Caco-2 (cell line): ENCODE data around the gene PLXNA2. TPM values are rescaled to one million over a fixed set of nuclear protein-coding genes. Genes with fewer than 3 reads are reported as not detected.

ENCODE experiments used
- BruUV-seq: library from RNA; stranded (reverse); fragments of 400-500 nt; replicated peaks from 2 replicates; lab custom pipeline; 2021; lab: Mats Ljungman, UMichigan
- CTCF ChIA-PET: fragments of 300-600 bp; sonication (Branson Sonifier 250); formaldehyde crosslinking; loops from one replicate; lab custom pipeline; 2022; ENCODE audit warnings: antibody characterized with exemption; lab: Charles Lee
- POLR2A ChIA-PET: fragments of 300-600 bp; sonication (Branson Sonifier 250); formaldehyde crosslinking; loops from one replicate; lab custom pipeline; 2022; ENCODE audit warnings: antibody characterized with exemption; lab: Charles Lee
- DNase-seq, 2 experiments: peaks; one replicate each; pipeline versions ENCODE4 v3.0.0 to v3.0.0-alpha.2; 2020 to 2022
- H3K27me3 ChIP-seq: replicated peaks from 2 replicates; pipeline ENCODE4 v1.6.0; 2011; ENCODE audit warnings: low read length; ENCODE audit not compliant: control insufficient read depth, insufficient read depth
- H3K36me3 ChIP-seq: 2 replicates; pipeline ENCODE4 v1.5.1; 2011; ENCODE audit warnings: low read length; ENCODE audit not compliant: control insufficient read depth, insufficient read depth
- H3K4me1 ChIP-seq: fragments of 250-450 bp; sonication (Bioruptor Pico); 2 replicates; pipeline ENCODE4 v1.5.1; 2020; ENCODE audit warnings: mild to moderate bottlenecking
- H3K4me3 ChIP-seq: 2 replicates; pipeline ENCODE4 v1.5.1; 2011; ENCODE audit warnings: low read depth, mild to moderate bottlenecking, control low read depth, low read length
- H3K9me3 ChIP-seq: fragments of 250-450 bp; sonication (Bioruptor Pico); 2 replicates; pipeline ENCODE4 v1.5.1; 2020; ENCODE audit warnings: mild to moderate bottlenecking, moderate library complexity
- H3K27ac Mint-ChIP-seq: one replicate; pipeline ENCODE4 v1.8.0; 2022; ENCODE audit warnings: mixed read lengths; ENCODE audit not compliant: unreplicated experiment
- H3K27me3 Mint-ChIP-seq: one replicate; pipeline ENCODE4 v1.8.0; 2022; ENCODE audit warnings: mixed read lengths; ENCODE audit not compliant: insufficient read depth, unreplicated experiment
- H3K36me3 Mint-ChIP-seq: one replicate; pipeline ENCODE4 v1.8.0; 2022; ENCODE audit warnings: mild to moderate bottlenecking, mixed read lengths; ENCODE audit not compliant: insufficient read depth, unreplicated experiment
- H3K4me1 Mint-ChIP-seq: one replicate; pipeline ENCODE4 v1.8.0; 2022; ENCODE audit warnings: low read depth, mixed read lengths; ENCODE audit not compliant: unreplicated experiment
- H3K4me3 Mint-ChIP-seq: one replicate; pipeline ENCODE4 v1.8.0; 2022; ENCODE audit warnings: mild to moderate bottlenecking, moderate library complexity, mixed read lengths; ENCODE audit not compliant: unreplicated experiment
- H3K9me3 Mint-ChIP-seq: one replicate; pipeline ENCODE4 v1.8.0; 2022; ENCODE audit warnings: mixed read lengths; ENCODE audit not compliant: unreplicated experiment
- intact Hi-C: fragments of 100-400 bp; cut with micrococcal nuclease; formaldehyde crosslinking; loops from one replicate; pipeline ENCODE4 v1.10.0; 2022; ENCODE audit not compliant: unreplicated experiment
- total RNA-seq: library from RNA; stranded (reverse); gene quantifications from 2 replicates; pipeline ENCODE4 v1.2.3, GENCODE V29; 2022
- TF ChIP-seq, protein P1 (sequence below), 2 experiments: fragments of 200-600 bp in 1 of 2; IDR thresholded peaks; 1 replicate in 1 of 2; 2 replicates in 1 of 2; pipeline versions ENCODE4 v1.5.1 to v1.8.0; 2011 to 2022; ENCODE audit warnings: antibody characterized with exemption in 1 of 2, control low read depth in 1 of 2, inconsistent platforms in 1 of 2, low read depth in 1 of 2, low read length in 1 of 2, mild to moderate bottlenecking in 1 of 2, moderate library complexity in 1 of 2; ENCODE audit not compliant: insufficient read depth in 1 of 2, severe bottlenecking in 1 of 2, unreplicated experiment in 1 of 2

Gene PLXNA2
- total RNA-seq, 1 experiment from 2014 or later = 3.2 TPM

DNA sequence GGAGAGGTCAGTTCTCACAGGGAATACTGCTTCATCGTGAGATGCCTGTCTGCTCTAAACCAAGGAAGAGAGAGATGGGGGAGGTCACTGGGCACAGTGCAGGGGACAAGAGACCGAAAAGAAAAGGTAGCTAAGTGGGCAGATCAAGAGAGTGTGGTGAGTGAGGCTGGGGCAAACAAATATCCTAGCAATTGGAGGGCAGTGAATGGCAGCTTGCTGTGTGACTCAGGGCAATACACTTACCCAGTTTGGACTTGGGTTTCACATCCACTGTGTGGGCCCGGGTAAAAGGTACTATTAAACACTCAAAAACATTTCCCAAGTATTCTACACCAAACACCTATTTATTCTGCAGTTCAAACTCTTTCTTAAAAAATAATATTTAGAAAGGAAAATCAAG, 10.2 kb downstream of the PLXNA2 start:
- Mint-ChIP-seq H3K36me3 (no peaks in the 10 kb centered on the region), H3K4me3 (no peak overlapping the region), H3K27me3 (no peaks in the 10 kb centered on the region), H3K27ac (no peak overlapping the region), H3K4me1 (peaks cover 19% of the 10 kb centered on the region), H3K9me3 (no peaks in the 10 kb centered on the region)
- Histone ChIP-seq H3K9me3 (no peaks in the 10 kb centered on the region), H3K4me1 (peaks cover 24% of the 10 kb centered on the region; the same call in 1 of the 2 replicates), H3K27me3 (no peaks in the 10 kb centered on the region), H3K36me3 (no peaks in the 10 kb centered on the region), H3K4me3 (no peak overlapping the region)
- ChIA-PET CTCF (no interaction called here), POLR2A (no interaction called here)
- intact Hi-C loops = no loop called here
- BruUV-seq = no TSS peak
- no peak for DNase-seq
- TF ChIP-seq, protein P1, sequence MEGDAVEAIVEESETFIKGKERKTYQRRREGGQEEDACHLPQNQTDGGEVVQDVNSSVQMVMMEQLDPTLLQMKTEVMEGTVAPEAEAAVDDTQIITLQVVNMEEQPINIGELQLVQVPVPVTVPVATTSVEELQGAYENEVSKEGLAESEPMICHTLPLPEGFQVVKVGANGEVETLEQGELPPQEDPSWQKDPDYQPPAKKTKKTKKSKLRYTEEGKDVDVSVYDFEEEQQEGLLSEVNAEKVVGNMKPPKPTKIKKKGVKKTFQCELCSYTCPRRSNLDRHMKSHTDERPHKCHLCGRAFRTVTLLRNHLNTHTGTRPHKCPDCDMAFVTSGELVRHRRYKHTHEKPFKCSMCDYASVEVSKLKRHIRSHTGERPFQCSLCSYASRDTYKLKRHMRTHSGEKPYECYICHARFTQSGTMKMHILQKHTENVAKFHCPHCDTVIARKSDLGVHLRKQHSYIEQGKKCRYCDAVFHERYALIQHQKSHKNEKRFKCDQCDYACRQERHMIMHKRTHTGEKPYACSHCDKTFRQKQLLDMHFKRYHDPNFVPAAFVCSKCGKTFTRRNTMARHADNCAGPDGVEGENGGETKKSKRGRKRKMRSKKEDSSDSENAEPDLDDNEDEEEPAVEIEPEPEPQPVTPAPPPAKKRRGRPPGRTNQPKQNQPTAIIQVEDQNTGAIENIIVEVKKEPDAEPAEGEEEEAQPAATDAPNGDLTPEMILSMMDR (IDR thresholded peaks at IDR 0.05; ENCODE audit: insufficient read depth in 1 of 2, low read depth in 1 of 2, low read length in 1 of 2, severe bottlenecking in 1 of 2, unreplicated experiment in 1 of 2) = no peak

DNA sequence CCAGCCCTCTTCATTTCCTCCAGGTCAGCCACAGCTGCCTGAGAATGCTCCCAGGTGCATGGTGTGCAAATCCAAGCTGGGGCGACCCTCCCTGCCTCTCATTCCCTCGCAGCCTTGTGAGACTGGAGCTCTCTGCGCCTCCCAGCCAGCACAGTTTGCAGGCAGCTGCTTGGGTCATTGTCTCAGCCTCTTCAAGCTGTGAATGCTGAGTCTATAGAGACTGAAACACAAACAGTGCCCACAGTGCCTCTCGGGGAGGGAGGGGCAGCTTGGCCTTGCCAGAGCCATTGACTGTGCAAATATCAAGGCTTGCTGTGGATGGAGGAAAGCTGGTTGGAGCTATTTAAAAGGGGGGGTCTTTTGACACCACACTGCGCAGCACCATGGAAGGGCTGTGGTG, 10.6 kb downstream of the PLXNA2 start:
- H3K36me3 ChIP-seq = no peaks in the 10 kb centered on the region
- Mint-ChIP-seq H3K27me3 (no peaks in the 10 kb centered on the region), H3K9me3 (no peaks in the 10 kb centered on the region), H3K4me1 (peaks cover 18% of the 10 kb centered on the region), H3K4me3 (no peak overlapping the region), H3K36me3 (no peaks in the 10 kb centered on the region), H3K27ac (no peak overlapping the region)
- TF ChIP-seq, protein P1 (IDR thresholded peaks at IDR 0.05; ENCODE audit: insufficient read depth in 1 of 2, low read depth in 1 of 2, low read length in 1 of 2, severe bottlenecking in 1 of 2, unreplicated experiment in 1 of 2) = no peak
- H3K4me3 ChIP-seq = no peak overlapping the region
- intact Hi-C loops = no loop called here
- peaks cover 22% of the 10 kb centered on the region; the same call in 1 of the 2 replicates for H3K4me1 ChIP-seq
- CTCF ChIA-PET = no interaction called here
- no TSS peak for BruUV-seq
- no peak for DNase-seq
- H3K9me3 ChIP-seq = no peaks in the 10 kb centered on the region
- POLR2A ChIA-PET = no interaction called here
- no peaks in the 10 kb centered on the region for H3K27me3 ChIP-seq

DNA sequence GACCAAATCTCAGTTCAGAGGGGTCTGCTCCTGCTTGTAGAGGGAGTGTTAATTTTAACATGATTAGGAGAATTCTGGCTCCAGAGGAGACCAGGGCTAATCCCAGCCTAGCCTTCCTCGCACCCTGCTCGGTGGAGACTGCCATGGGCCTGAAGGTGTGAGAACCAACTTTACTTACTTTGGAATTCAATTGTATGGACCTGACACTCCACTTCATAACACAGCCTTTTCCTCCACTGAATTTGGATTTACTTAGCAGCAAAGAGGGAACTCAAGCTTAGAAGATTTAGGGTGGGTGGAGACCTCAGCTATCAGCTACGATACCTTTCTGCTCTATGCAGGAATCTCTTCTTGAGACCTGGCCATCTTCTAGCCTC, 11.5 kb downstream of the PLXNA2 start:
- H3K4me3 ChIP-seq = no peak overlapping the region
- no peaks in the 10 kb centered on the region for H3K27me3 Mint-ChIP-seq
- H3K36me3 Mint-ChIP-seq = no peaks in the 10 kb centered on the region
- H3K9me3 ChIP-seq = no peaks in the 10 kb centered on the region
- BruUV-seq = no TSS peak
- no peaks in the 10 kb centered on the region for H3K27me3 ChIP-seq
- peaks cover 18% of the 10 kb centered on the region for H3K4me1 Mint-ChIP-seq
- TF ChIP-seq, protein P1 (IDR thresholded peaks at IDR 0.05; ENCODE audit: insufficient read depth in 1 of 2, low read depth in 1 of 2, low read length in 1 of 2, severe bottlenecking in 1 of 2, unreplicated experiment in 1 of 2) = no peak
- H3K36me3 ChIP-seq = no peaks in the 10 kb centered on the region
- H3K9me3 Mint-ChIP-seq = no peaks in the 10 kb centered on the region
- ChIA-PET CTCF (no interaction called here), POLR2A (no interaction called here)
- H3K27ac Mint-ChIP-seq = no peak overlapping the region
- DNase-seq = no peak
- H3K4me3 Mint-ChIP-seq = no peak overlapping the region
- peaks cover 20% of the 10 kb centered on the region; the same call in 1 of the 2 replicates for H3K4me1 ChIP-seq
- intact Hi-C loops = no loop called here
